Activated naive CD8-positive, alpha-beta T cell treated with anti-CD3 and anti-CD28 coated beads, Interleukin-2, amount 50 U/mL, for 24 hours (primary cell): ENCODE results near the gene RASA4.
"Not testable (repeated sequence)": the region's sequence is repeated elsewhere in the genome, so short reads cannot be mapped to it uniquely, and the experiment has no call there.

Source experiments
- ATAC-seq: fragments of 150-1000 bp; cut with Tn5 transposase; one replicate; pipeline ENCODE4 v1.10.0; 2021
- DNase-seq: peaks from one replicate; pipeline ENCODE4 v3.0.0; 2021
- H3K27ac Mint-ChIP-seq: one replicate; pipeline ENCODE4 v1.8.0; 2021; ENCODE audit warnings: mild to moderate bottlenecking, mixed read lengths
- H3K27me3 Mint-ChIP-seq: one replicate; pipeline ENCODE4 v1.8.0; 2021; ENCODE audit warnings: mixed read lengths
- H3K36me3 Mint-ChIP-seq: one replicate; pipeline ENCODE4 v1.8.0; 2021; ENCODE audit warnings: low read depth, mixed read lengths
- H3K4me1 Mint-ChIP-seq: one replicate; pipeline ENCODE4 v1.8.0; 2021; ENCODE audit warnings: mixed read lengths
- H3K4me3 Mint-ChIP-seq: one replicate; pipeline ENCODE4 v1.8.0; 2021; ENCODE audit warnings: mild to moderate bottlenecking, moderate library complexity, mixed read lengths
- H3K9me3 Mint-ChIP-seq: one replicate; pipeline ENCODE4 v1.8.0; 2021; ENCODE audit warnings: mixed read lengths

Gene RASA4

GRCh38 chr7:102542083-102542482, 74.5 kb downstream of the RASA4 start:
- DNase-seq, H3K9me3 Mint-ChIP-seq, ATAC-seq, H3K36me3 Mint-ChIP-seq, H3K4me3 Mint-ChIP-seq, H3K27ac Mint-ChIP-seq, H3K27me3 Mint-ChIP-seq, H3K4me1 Mint-ChIP-seq: not testable (repeated sequence)

- H3K4me3 Mint-ChIP-seq, DNase-seq, ATAC-seq, H3K36me3 Mint-ChIP-seq, H3K9me3 Mint-ChIP-seq, H3K27me3 Mint-ChIP-seq, H3K27ac Mint-ChIP-seq, H3K4me1 Mint-ChIP-seq: not testable (repeated sequence)
These were observed 76.0 kb downstream of the RASA4 start for GRCh38 chr7:102540604-102541003.

- not testable (repeated sequence) for H3K27me3 Mint-ChIP-seq, H3K4me3 Mint-ChIP-seq, H3K9me3 Mint-ChIP-seq, H3K27ac Mint-ChIP-seq, H3K36me3 Mint-ChIP-seq, ATAC-seq, DNase-seq, H3K4me1 Mint-ChIP-seq
These were observed 81.4 kb downstream of the RASA4 start for GRCh38 chr7:102535062-102535615.

GRCh38 chr7:102532127-102532526, 84.4 kb downstream of the RASA4 start:
- not testable (repeated sequence) for H3K36me3 Mint-ChIP-seq, H3K27ac Mint-ChIP-seq, H3K27me3 Mint-ChIP-seq, DNase-seq, ATAC-seq, H3K4me3 Mint-ChIP-seq, H3K4me1 Mint-ChIP-seq, H3K9me3 Mint-ChIP-seq

- not testable (repeated sequence) for H3K27me3 Mint-ChIP-seq, H3K4me1 Mint-ChIP-seq, H3K36me3 Mint-ChIP-seq, DNase-seq, H3K9me3 Mint-ChIP-seq, ATAC-seq, H3K27ac Mint-ChIP-seq, H3K4me3 Mint-ChIP-seq
These were observed 85.0 kb downstream of the RASA4 start for GRCh38 chr7:102531583-102531982.

GRCh38 chr7:102527822-102528793, 88.4 kb downstream of the RASA4 start:
- H3K27me3 Mint-ChIP-seq, H3K27ac Mint-ChIP-seq, DNase-seq, H3K4me3 Mint-ChIP-seq, H3K36me3 Mint-ChIP-seq, ATAC-seq, H3K9me3 Mint-ChIP-seq, H3K4me1 Mint-ChIP-seq: not testable (repeated sequence)

GRCh38 chr7:102527182-102527581, 89.4 kb downstream of the RASA4 start:
- H3K27ac Mint-ChIP-seq, H3K4me3 Mint-ChIP-seq, H3K36me3 Mint-ChIP-seq, H3K27me3 Mint-ChIP-seq, H3K9me3 Mint-ChIP-seq, ATAC-seq, DNase-seq, H3K4me1 Mint-ChIP-seq: not testable (repeated sequence)

GRCh38 chr7:102524803-102525202, 91.8 kb downstream of the RASA4 start:
- H3K9me3 Mint-ChIP-seq, H3K27ac Mint-ChIP-seq, H3K4me3 Mint-ChIP-seq, H3K36me3 Mint-ChIP-seq, DNase-seq, H3K4me1 Mint-ChIP-seq, ATAC-seq, H3K27me3 Mint-ChIP-seq: not testable (repeated sequence)
